HG03045 (cell line): Measurements from ENCODE around the gene ESRRG.

Experiments used
- ATAC-seq: cut with Tn5 transposase; IDR thresholded peaks from one replicate; pipeline ENCODE4 v1.9.1; 2021; ENCODE audit warnings: mild to moderate bottlenecking, moderate library complexity; ENCODE audit not compliant: unreplicated experiment

Gene ESRRG

GRCh38 chr1:216632980-216633379 is 90.2 kb downstream of the ESRRG start:
- ATAC-seq: no peak

GRCh38 chr1:216630532-216630931 is 92.7 kb downstream of the ESRRG start:
- no peak for ATAC-seq

GRCh38 chr1:216627252-216627651 is 96.0 kb downstream of the ESRRG start:
- no peak for ATAC-seq

- ATAC-seq: no peak
Measured at GRCh38 chr1:216626394-216627067, 96.7 kb downstream of the ESRRG start.

- no peak for ATAC-seq
Measured at GRCh38 chr1:216621536-216621935, 101.7 kb downstream of the ESRRG start.

GRCh38 chr1:216617081-216617875 is 106.0 kb downstream of the ESRRG start:
- no peak for ATAC-seq

- ATAC-seq: no peak
Measured at GRCh38 chr1:216616425-216616824, 106.8 kb downstream of the ESRRG start.

- no peak for ATAC-seq
Measured at GRCh38 chr1:216614011-216614934, 109.0 kb downstream of the ESRRG start.

- no peak for ATAC-seq
Measured at GRCh38 chr1:216612291-216612690, 110.9 kb downstream of the ESRRG start.

GRCh38 chr1:216607067-216607697 is 116.0 kb downstream of the ESRRG start:
- ATAC-seq: no peak

GRCh38 chr1:216606047-216606637 is 117.1 kb downstream of the ESRRG start:
- no peak for ATAC-seq

GRCh38 chr1:216604771-216605170 is 118.5 kb downstream of the ESRRG start:
- ATAC-seq: no peak

- peak; percentile 92 for ATAC-seq
Measured at GRCh38 chr1:216600730-216601609, 122.3 kb downstream of the ESRRG start.

GRCh38 chr1:216599851-216600250 is 123.4 kb downstream of the ESRRG start:
- ATAC-seq: no peak

GRCh38 chr1:216598448-216598847 is 124.8 kb downstream of the ESRRG start:
- no peak for ATAC-seq

- no peak for ATAC-seq
Measured at GRCh38 chr1:216596281-216596862, 126.9 kb downstream of the ESRRG start.

- ATAC-seq: no peak
Measured at GRCh38 chr1:216587715-216588114, 135.5 kb downstream of the ESRRG start.

GRCh38 chr1:216582151-216582550 is 141.1 kb downstream of the ESRRG start:
- ATAC-seq: no peak

GRCh38 chr1:216580538-216581057 is 142.6 kb downstream of the ESRRG start:
- ATAC-seq: no peak
